GM21528 (cell line): ENCODE data around the gene SLC39A2.

ENCODE experiments used
- ATAC-seq: cut with Tn5 transposase; IDR thresholded peaks from one replicate; pipeline ENCODE4 v1.9.1; 2021; ENCODE audit warnings: mild to moderate bottlenecking, moderate library complexity; ENCODE audit not compliant: unreplicated experiment, low FRiP score

SLC39A2 gene

GRCh38 chr14:21042918-21043317, 43.8 kb downstream of the SLC39A2 start:
- ATAC-seq, result no peak

GRCh38 chr14:21043387-21043973, 44.4 kb downstream of the SLC39A2 start:
- ATAC-seq, result no peak

GRCh38 chr14:21043974-21044618, 45.0 kb downstream of the SLC39A2 start:
- no peak for ATAC-seq

- no peak for ATAC-seq
Observed at GRCh38 chr14:21047378-21047781, 48.3 kb downstream of the SLC39A2 start.

GRCh38 chr14:21048638-21049037, 49.5 kb downstream of the SLC39A2 start:
- no peak for ATAC-seq

GRCh38 chr14:21049271-21049673, 50.2 kb downstream of the SLC39A2 start:
- no peak for ATAC-seq

- no peak for ATAC-seq
Observed at GRCh38 chr14:21050597-21050996, 51.5 kb downstream of the SLC39A2 start.
